ENCODE data around the gene BTBD9. TPM values are rescaled to one million over a fixed set of nuclear protein-coding genes. Genes with fewer than 3 reads are reported as not detected.

BTBD9 gene
- total RNA-seq, 6 experiments from 2014 or later, result 4.5 to 7.5 (median 5.7) TPM

DNA sequence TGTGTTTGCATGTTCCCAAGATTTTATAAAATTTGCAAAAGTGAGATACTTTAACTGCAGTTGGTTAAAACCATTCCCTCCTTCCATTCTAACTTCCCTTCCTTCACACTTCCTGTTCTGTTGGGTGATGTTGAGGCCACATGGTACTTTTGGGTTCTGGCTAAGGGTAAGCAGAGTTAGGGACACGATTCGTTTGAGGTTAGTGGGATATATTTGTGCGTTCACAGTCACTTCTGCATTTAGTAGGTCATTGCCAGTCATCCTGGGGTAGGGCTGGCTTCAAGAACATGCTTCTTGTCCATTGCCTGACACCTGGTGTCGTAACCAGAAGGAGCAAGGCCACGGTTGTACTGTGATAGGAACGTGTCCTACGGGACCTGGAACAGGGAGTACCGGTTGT is 480.1 kb downstream of the BTBD9 start:
- Histone ChIP-seq H3K4me3 (no peak overlapping the region), H3K27me3 (no peaks in the 10 kb centered on the region), H3K9me3 (no peaks in the 10 kb centered on the region), H3K4me1 (peaks cover 0 to 17% (median 8%) of the 10 kb centered on the region in 4 donors), H3K36me3 (no peaks in the 10 kb centered on the region), H3K27ac (no peak overlapping the region)
- DNase-seq (no peak), ATAC-seq (no peak)
- intact Hi-C loops (cut with DNase I), result no loop called here
- no peak for TF ChIP-seq POLR2A (IDR thresholded peaks at IDR 0.05)
- WGBS (ENCODE audit: insufficient coverage, low coverage, low lambda C conversion rate, missing lambda C conversion rate), result 88% methylated on average over 8 of the region's 8 CpGs

DNA sequence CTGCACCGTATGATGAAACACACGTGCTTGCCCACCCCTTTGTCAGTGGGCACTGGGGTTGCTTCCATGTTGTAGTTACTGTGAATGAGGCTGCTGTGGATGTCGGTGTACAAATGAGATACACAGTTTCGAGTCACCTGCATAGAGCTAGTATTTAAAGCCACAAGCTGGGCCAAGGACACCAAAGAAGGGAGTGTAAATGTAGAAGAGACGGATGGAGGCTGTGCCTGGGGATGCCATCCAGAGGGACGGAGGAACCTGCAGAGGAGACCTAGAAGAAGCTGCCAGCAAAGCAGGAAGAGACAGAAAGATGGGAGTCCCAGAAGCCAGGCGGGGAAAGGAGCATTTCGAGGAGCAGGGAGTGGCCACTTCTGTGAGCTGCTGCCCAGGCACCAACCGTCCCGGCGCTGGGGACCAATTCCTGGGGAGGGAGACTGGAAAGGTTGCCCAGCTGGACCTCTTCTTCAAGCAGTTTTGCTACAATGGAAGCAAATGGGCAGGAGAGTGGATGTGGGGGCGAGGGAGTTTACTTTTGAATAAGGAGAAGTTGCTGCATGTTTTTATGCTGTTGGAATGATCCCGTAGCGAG is 480.9 kb downstream of the BTBD9 start:
- Histone ChIP-seq H3K9me3 (no peaks in the 10 kb centered on the region), H3K4me3 (no peak overlapping the region), H3K4me1 (peaks cover 0 to 9% (median 5%) of the 10 kb centered on the region in 4 donors), H3K36me3 (no peaks in the 10 kb centered on the region), H3K27ac (no peak overlapping the region), H3K27me3 (no peaks in the 10 kb centered on the region)
- ATAC-seq, result no peak
- intact Hi-C loops (cut with DNase I), result no loop called here
- DNase-seq, result no peak
- TF ChIP-seq POLR2A (IDR thresholded peaks at IDR 0.05), result no peak
- TF ChIP-seq, protein P1, sequence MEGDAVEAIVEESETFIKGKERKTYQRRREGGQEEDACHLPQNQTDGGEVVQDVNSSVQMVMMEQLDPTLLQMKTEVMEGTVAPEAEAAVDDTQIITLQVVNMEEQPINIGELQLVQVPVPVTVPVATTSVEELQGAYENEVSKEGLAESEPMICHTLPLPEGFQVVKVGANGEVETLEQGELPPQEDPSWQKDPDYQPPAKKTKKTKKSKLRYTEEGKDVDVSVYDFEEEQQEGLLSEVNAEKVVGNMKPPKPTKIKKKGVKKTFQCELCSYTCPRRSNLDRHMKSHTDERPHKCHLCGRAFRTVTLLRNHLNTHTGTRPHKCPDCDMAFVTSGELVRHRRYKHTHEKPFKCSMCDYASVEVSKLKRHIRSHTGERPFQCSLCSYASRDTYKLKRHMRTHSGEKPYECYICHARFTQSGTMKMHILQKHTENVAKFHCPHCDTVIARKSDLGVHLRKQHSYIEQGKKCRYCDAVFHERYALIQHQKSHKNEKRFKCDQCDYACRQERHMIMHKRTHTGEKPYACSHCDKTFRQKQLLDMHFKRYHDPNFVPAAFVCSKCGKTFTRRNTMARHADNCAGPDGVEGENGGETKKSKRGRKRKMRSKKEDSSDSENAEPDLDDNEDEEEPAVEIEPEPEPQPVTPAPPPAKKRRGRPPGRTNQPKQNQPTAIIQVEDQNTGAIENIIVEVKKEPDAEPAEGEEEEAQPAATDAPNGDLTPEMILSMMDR (IDR thresholded peaks at IDR 0.05), result no peak
- 93% methylated on average over 11 of the region's 14 CpGs for WGBS (ENCODE audit: insufficient coverage, low coverage, low lambda C conversion rate, missing lambda C conversion rate)

DNA sequence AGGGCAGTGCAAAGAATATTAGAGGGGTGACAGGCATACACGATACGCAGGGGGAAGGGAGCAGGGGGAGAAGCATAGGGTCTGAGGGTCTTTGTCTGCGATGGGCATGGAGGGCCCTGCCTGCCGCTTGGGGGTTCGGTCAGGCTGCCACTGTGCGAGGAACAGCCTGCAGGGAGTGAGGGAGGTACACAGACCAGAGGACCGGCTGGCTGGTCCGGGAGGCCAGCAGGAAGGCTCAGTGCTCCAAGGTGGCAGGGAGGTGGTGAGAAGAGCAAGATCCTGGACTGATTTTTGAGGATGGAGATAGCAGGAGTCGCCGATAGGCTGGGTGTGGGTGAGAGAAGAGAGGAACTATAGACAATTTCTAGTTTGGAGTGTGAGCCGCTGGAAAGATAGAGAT is 481.8 kb downstream of the BTBD9 start:
- 80% methylated on average over 8 of the region's 11 CpGs for WGBS (ENCODE audit: insufficient coverage, low coverage, low lambda C conversion rate, missing lambda C conversion rate)
- no peak overlapping the region for H3K27ac ChIP-seq
- H3K4me3 ChIP-seq, result no peak overlapping the region
- intact Hi-C loops (cut with DNase I), result no loop called here
- ATAC-seq (no peak), DNase-seq (no peak)
- no peaks in the 10 kb centered on the region for H3K27me3 ChIP-seq
- H3K4me1 ChIP-seq, result no peaks in the 10 kb centered on the region
- H3K9me3 ChIP-seq, result no peaks in the 10 kb centered on the region
- H3K36me3 ChIP-seq, result peaks cover 0 to under 1% (median 0%) of the 10 kb centered on the region in 4 donors
- TF ChIP-seq, protein P1 (IDR thresholded peaks at IDR 0.05), result no peak
- TF ChIP-seq POLR2A (IDR thresholded peaks at IDR 0.05), result no peak

DNA sequence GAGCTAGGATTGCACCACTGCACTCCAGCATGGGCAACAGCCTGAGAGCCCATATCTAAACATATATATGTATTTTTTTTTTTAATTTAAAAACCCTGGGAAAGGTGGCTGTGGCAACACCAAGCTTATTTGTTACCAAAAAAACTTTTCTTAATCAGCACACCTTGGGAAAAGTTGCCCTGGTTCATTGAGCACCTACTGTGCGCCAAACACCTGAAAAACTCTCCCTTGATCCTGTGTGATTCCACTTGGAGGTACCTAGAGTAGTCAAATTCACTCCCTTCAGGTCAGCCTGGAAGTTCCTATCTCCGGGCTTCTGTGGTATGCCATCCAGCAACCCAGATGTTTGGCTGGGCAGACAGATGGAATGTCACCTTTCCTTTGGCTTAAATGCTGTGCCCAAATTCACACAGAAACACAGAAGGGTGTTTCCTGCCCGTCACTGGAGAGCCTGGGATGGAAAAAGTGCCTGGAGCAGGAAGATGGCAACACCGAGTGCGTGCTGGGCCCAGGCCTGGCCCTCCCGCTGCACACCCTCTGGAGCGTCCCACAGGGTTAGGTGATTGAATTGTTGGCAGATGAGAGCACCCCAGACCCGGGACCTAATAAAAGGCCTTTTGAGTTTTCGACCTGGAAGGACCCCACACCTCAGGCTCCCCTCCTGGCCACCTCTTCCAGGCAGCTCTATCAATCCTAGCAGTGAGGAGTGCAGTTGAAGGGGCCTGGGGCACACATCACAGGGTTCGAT is 482.7 kb downstream of the BTBD9 start:
- Histone ChIP-seq H3K4me3 (no peak overlapping the region), H3K4me1 (no peaks in the 10 kb centered on the region), H3K27me3 (no peaks in the 10 kb centered on the region), H3K36me3 (peaks cover 0 to 10% (median 1%) of the 10 kb centered on the region in 4 donors), H3K27ac (no peak overlapping the region), H3K9me3 (no peaks in the 10 kb centered on the region)
- 100% methylated on average over 2 of the region's 10 CpGs for WGBS (ENCODE audit: insufficient coverage, low coverage, low lambda C conversion rate, missing lambda C conversion rate)
- TF ChIP-seq, protein P1 (IDR thresholded peaks at IDR 0.05), result no peak
- TF ChIP-seq POLR2A (IDR thresholded peaks at IDR 0.05), result no peak
- ATAC-seq, result no peak
- intact Hi-C loops (cut with DNase I), result no loop called here
- DNase-seq, result no peak

DNA sequence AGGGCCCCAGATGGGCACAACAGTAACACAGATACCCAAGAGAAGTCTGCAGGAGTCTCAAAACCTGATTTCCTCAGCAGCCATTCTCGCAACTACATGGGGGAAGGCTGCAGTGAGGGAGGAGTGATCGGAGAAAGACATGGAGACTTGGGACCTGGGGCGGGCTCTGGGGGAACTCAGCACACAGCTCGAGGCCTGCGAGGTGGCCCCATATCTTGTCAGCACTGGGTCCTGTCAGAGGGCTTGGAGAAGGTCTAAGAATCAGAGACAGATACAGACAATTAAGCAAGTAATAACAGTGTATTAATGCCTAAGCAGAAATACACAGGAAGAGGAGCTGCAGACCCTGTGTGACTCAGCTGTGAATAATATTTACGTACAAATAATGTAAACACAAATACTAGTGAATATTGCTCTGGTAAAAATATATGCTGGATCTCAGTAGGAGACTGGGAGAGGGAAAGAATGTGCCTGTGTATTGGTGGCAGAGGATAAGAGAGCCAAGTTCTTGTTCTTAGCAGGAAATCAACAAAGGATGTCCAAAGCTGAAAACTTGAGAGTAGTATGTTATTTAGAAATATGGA is 484.0 kb downstream of the BTBD9 start:
- TF ChIP-seq POLR2A (IDR thresholded peaks at IDR 0.05), result no peak
- TF ChIP-seq, protein P1 (IDR thresholded peaks at IDR 0.05), result no peak
- no peaks in the 10 kb centered on the region for H3K4me1 ChIP-seq
- no peak overlapping the region for H3K4me3 ChIP-seq
- DNase-seq (no peak), ATAC-seq (no peak)
- no peaks in the 10 kb centered on the region for H3K9me3 ChIP-seq
- intact Hi-C loops (cut with DNase I), result no loop called here
- peaks cover 0 to 12% (median 4%) of the 10 kb centered on the region in 4 donors for H3K36me3 ChIP-seq
- 88% methylated on average over 6 of the region's 6 CpGs for WGBS (ENCODE audit: insufficient coverage, low coverage, low lambda C conversion rate, missing lambda C conversion rate)
- H3K27ac ChIP-seq, result no peak overlapping the region
- H3K27me3 ChIP-seq, result no peaks in the 10 kb centered on the region
